ENCODE measurements around the gene HOXB9.

The HOXB9 gene

DNA sequence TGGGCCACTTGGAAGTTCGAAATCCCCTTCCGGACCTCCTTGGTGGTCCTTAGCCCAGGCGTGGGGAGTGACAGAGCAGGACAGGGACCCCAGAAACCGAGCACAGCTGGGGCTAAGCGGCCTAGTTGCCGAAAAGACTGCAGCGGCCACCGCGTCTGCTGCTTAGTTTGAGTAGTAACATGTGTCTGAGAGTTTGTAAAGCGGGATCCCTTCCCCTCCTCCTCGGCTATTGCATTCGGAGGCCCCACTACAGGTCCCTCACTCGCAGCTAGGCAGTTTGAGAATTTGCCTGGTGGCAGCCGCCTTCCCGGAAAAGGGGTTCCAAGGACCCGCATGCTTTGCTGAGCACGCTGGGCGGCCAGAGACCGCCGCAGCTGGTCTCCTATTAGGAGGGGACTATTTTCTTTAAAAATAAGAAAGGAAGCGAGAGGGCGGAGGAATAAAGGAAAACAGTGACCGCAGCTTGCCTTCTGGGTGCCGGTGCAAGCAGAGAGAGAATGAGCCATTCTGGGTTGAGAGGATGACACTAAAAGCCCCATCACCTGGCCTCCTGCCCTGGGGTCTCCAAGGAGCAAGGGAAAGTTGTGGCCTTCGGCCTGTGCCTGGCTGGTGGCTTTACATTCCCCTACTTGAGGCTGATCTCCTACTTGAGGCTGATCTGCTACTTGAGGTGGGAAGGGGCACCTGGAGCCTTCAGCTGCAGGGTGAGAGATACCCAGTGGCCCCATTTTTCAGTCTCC is 31.4 kb downstream of the HOXB9 start:
- DNase-seq = no peak

DNA sequence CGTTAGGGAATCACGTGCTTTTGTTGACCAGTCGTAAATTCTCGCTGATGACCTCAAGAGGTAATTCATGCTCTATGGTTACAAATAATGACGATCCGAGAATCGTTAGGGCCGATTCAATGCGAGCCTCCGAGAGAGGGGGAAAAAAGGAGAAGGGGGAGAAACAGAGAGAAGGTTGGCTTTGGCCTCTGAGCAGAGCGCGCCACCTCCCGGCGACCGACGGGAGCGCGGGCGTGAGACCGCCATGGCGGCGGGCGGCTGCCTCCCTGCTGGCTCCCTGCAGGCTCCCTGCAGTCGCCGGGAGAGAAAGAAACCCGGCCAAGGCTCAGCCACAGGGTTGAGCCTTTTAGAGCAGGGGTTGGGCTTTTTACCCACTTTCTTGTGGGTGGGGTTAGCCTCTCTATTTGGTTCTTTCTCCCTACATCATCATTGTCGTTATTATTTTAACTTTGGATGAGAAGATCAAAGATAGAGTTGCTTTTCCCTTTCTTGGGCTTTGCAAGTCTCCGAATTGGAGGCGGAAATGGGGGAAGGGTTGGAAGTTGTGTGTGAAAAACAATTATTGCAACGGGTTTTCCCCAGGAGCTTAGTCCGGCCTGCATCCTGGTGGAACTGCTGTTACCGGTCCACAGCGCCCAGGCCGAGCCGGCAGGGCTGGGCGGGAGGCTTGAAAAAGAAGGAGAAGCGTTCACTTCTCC is 32.2 kb downstream of the HOXB9 start:
- DNase-seq = peak; percentile 77

DNA sequence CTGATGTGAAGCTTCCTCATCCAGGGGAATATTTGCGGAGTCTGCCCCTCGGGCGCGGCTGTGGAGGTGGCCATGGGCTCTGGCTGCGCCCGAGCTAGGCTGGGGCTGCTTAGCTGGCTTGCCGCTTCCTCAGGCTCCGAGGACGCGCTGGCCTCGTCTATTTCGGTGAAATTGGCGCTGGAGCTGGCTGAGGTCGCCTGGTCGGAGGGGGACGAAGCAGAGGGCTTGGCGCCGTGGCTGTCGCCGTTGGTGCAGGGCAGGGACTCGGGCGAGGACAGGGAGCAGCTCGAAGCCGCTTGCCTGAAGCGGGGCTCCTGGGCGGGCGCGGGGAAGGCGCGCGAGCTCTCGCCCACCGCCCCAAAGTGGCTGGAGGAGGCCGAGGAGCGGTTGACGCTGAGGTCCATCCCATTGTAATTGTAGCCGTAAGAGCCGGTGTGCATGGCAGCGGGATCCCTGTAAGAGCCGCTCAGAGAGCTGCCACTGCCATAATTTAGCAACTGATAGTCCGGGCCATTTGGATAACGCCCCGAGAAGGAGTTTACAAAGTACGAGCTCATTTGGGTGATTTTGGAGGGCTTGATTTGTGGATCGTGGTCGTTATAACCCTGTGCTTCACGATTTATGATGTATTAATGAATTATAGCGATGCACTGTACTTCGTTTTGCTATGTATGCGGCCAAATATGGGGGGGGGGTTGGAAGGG is 32.9 kb downstream of the HOXB9 start, which contains the start of gene HOXB5:
Gene HOXB5 (minus strand): TSS at position 654 of the 704 bp plus-strand sequence. CDS start 97 bp downstream, at position 557.
- no peak for DNase-seq

DNA sequence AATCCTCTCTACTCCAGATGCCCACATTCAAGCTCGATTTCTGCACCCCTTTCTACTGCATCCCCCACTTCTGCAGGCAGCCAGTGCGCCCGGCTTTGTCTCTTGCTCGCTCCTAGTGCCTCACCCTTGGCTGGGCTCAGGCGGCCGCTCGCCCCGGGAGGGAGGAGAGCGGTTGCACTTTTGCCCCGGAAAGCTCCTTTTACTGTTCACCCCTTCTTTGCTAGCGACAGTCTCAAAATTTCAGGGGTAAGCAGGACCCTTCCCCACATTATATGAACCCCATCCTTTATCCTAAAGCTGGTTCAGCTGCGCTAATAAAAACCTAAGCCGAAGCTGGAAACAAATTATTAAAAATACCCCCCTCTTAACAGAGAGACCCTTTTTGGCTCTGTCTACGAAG is 33.6 kb downstream of the HOXB9 start:
- DNase-seq = no peak

DNA sequence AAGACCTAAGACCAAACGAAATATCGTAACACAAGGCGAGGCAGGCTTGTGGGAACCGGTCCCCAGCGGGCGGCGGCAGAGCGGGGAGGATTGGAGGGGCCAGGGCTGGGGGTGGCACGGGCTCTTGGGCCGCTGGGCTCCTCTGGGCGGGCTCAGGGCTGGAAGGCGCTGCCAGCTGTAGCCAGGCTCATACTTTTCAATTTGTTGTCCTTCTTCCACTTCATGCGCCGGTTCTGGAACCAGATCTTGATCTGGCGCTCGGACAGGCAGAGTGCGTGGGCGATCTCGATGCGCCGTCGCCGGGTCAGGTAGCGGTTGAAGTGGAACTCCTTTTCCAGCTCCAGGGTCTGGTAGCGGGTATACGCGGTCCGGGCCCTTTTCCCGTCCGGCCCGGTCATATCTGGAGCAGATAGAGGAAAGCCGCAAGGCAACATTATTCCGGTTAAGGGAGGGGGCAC is 34.1 kb downstream of the HOXB9 start:
- no peak for DNase-seq

DNA sequence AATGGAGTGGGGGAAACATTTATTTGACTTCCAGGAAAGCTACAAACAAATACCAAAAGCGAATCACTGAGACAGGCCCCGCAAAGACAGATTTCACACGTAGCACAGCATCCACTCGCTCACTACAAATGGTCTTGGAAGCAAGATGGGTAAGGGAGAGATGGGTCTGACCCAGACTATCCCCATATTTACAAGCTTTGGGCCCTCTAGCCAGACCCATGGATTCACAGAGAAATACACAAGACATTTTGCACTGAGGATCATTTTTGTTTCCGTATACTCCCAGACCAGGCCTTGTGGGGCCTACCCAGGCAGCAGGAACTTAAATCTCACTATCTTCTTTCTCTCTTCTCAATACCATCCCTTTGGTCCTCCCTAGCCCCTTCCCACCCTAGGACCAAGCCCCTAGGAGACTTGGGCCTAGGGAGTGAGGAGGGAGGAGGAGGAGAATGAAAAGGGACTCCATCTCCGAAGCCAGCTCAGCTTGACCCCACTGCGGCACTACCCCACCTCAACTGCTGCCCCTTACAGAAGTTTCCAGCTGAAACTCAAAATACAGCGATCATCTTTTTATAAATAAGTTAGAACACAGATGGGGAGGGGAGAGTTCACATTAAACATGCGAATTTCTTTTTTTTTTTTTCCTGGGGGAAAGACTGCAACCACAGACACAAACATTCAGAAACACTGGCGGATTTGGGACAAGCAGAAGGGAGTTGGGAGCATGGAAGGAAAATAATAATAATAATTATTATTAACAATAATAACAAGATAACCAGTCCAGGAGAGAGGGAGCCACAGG is 34.7 kb downstream of the HOXB9 start:
- no peak for DNase-seq

DNA sequence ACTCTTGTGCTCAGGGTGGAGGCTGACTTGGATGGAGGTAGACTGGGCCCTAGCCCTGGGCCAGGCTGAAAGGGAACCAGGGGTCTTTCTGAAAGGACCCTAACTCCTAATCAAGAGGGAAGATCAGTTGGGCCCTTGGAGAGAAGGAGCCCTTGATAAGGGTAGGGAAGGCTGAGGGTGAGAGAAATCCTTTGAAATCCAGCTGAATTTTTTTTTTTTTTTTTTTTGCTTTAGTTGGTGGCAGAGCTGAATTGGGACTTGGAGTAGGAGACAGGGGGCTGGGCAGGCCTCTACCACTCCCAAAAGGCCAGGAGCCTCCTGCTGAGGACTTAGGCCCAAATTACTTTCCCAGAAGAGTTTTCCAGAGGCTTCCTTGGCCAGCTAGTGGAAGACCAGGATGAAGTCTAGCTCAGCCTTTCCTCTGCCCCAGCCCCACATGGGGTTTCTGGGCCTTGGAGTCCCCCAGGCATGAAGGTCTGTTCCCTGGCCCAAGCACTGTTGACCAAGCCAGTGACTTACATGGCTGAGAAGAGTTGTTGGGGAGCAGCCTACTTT is 35.5 kb downstream of the HOXB9 start:
- no peak for DNase-seq

DNA sequence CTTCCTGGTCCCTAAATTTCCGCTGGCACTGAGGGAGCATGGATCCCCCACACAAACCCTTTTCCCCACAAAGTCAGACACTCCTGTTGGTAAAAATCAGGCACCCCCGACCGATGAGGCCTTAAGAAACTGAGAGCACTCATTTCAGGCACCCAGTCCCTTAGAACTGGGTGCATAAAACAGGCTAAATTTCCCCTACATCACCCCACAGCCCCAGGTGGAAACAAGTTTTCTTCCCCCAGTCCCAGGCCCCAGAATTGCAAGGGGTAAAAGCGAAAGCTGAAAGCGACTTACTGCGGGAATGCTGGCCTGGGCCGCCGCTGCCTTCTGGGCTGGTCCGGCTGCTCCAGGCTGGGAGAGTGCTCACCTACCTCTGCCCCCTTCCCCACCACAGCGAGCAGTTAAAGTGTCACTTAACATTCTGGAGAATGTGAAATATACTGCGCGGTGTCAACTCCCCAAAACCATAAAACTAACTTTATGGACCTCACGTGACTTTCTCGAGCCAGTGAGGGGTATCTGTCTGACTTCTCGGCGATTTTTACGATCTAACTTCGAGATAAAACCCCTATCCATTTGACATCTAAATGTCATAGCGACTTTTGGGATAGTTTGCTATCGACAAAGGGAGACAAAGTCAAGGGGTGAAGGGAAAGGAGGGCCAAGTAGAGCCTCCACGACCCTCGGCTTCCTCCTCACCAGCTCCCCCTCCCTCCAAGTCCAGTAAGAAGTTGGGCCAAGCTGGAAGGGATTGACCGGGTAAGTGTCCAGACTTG is 36.1 kb downstream of the HOXB9 start, which contains the start of gene HOXB3:
Gene HOXB3 (minus strand): TSS at position 411 of the 776 bp plus-strand sequence. CDS start 37,767 bp downstream, outside the sequence.
- no peak for DNase-seq

DNA sequence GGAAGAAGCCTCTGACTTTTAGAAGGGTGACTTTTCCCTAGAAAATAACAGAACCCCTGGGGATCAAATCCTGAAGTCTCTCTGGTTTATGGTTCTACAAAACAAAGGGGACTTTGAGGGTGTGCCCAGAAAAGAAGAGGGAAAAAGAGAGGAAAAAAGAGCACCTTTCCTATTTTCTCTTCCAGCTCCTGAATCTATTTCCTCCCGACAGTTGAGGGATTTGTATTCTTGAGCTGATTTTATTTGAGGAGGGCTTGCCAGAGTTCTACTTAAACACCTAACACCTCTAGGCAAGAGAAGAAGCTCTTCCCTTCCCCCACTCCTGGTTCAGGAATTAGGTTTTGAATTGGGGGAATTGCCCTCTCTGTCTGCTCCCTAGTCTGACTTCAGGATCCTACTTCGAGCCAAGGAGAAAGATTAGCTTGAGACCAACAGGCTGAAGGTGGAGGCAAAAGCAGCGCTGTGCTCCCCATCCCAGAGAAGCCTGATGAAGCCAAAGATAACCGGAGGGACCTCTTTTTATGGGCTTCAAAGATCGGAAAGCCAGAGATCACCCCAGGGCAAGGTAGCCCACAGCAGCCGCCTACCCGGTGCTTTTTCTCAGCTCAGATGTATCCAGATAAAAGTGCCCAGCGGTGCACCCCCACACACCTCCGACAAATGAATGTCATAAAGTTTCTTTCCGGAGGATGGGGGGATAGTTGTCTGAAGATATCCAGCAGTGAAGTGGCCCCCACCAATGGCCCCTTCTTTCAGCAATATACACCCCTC is 36.9 kb downstream of the HOXB9 start:
- no peak for DNase-seq

DNA sequence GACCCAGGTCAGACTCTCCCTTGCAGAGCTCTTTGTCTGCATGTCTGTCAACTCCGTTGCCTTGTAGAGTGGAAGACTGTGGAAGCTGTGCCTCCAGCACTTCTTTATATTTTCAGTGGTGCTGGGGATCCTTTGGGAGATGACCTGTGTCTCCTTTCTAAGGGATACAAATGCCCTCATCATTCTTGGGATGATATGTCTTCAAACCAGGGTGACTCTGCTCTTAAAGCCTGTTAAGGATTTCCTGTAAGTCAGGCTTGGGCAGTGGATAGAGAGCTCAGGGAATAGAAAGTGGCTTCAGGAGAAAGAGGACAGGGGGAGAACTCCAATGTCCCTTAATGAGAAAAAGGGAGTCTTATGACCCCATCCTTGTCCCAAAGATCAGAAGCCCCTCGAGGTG is 37.6 kb downstream of the HOXB9 start:
- DNase-seq = no peak

DNA sequence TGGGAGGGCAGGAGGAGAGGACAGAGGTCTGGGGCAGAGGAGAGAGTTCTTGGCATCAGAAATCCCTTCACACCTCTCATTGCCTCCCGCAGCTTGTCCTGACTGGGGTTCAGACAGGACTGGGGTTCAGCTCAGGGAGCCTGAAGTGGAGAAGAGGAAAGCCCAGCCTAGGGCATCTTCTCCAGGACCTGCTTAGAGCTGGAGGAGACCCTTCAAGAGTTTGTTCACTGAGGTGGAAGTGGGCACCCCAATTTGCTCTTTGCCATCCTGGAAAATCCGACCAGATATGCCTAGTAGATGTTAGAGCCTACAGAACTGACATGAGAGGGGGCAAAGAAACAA is 38.1 kb downstream of the HOXB9 start:
- DNase-seq = no peak

DNA sequence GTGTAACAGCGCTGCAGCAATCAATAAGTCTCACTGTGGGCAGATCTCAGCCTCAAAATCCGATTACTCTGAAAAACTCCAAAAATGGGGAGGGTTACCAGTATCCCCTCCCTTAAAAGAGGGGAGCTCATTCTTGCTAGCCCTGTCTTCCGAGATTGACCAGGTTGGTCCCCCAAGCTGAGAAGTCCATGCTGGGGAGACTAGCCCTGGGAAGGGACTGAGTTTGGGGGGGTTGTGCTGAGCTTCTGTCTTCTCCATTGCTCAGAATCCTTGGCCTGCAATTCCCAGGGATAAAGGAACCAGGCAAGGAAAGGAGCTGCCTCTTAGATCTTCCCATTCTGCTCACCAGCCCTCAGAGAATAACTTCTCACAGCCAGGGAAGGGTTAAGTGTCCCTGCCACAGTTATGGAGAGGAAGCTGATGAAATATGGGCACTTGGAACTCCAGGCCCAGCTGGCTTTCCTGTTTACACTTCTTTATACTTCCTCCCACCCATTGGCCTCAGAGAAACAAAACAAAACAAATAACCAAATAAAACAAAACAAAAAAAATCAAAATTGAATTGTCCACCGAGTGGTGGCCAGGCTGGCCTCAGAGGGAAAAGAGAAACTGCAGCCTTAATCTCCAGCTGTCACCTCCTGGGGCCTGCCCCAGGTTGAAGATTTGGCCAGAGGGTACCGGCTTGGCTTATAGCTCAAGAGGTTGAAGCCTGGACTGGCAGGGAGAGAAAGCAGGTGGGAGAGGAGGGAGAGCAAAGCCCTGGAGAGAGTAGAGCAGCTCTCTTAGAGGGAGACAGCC is 38.7 kb downstream of the HOXB9 start:
- no peak for DNase-seq

DNA sequence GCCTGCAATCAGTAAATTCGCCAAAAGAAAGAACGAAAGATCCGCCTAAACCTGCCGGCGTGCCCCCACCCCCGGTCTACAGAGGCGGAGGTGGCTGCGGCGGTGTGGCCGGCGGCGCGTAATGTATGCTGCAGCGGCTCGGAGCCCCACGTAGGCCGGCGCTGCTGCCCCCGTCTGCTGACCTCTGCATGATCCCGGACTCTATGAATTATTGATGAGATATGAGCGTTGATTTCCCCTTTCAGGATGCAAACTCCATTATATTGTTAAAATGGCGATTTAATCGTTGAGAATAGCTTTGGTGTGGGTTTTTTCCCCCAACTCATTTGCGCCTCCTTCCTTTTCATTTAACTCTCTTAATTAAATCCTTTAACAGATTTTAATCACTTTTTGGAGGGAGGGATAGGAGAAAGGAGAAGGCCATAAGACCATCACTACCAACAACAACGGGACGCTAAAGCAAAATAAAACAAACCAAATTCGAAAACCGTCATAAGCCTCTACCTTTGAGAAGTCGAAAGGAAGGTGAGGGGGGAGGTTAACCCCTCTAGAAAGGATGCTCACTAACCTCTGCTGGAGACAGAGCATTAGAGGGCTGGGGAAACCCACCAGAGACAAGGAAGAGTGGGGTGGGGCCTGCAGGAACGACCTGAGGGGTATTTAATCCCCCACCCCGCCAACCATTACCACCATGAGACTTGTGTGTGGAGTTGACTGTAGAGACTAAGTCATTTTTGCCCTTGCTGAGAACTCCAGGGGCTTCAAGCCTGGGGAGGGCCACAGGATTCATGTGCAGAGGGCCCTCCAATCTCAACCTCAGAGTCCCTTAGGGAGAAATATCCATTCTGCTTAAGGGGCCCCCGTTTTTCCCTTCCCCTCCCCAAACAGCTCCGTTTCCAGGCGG is 39.6 kb downstream of the HOXB9 start:
- DNase-seq = no peak

DNA sequence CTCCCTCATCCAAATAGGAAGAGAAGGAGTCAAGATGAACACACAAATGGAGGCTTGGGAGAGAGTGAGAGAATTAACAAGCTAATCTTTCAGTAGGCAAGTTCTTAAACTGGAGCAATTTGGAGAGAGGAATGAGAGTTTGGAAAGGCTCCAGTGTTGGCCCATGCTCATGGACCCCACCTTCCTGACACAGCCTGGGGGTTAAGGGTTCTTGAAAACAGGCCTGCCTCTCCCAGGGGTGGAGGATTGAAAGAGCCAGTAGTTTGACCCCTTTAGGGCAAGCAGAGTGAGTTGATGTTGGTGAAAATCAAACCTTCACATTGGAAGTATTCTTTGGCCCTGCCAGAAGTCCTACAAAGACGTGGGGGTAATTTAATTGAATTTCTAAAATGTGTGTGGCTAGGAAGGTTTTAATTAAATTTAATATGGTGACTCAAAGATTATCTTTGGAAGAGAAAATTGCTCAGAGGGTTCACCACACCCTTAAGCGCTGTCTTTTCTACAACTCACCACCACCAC is 41.9 kb downstream of the HOXB9 start:
- no peak for DNase-seq

DNA sequence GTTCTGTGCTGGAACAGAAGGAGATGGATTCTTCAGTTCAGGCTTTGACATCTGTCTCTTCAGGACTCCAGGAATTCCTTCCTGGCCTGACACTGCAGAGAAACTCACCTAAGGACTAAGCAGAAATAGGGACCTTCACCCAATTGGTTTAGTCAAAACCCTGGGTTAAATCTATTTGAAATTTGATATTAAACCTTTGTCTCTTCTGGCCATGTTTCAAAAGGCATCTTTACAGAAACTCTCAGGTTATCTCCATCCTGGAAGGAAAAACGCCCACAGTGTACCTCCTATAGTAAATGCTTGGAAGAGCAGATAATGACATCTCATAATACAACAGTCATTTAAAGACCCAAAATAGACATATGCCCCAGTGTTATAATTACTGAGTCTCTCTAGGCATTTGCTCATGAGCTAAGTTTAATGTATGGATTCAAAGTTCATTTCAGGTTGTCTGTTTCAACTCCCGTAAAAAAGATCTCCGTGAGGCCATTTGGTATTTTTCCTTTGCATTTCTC is 42.4 kb downstream of the HOXB9 start:
- DNase-seq = no peak

DNA sequence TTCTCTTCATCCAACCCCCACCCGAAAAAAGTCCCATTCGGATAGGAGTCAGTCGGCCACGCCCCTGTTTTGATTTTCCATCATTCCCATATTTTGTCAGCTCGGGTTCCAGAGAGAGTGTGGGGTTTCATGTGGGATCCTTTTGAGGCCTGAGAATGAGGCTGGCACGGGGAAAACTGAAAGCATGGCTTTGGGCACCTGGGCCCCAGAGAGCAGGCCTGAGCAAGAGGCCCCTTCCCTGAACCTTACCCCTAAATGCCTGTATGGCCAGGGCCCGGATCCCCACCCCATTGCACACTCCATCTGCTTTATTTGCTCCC is 43.4 kb downstream of the HOXB9 start:
- DNase-seq = no peak

DNA sequence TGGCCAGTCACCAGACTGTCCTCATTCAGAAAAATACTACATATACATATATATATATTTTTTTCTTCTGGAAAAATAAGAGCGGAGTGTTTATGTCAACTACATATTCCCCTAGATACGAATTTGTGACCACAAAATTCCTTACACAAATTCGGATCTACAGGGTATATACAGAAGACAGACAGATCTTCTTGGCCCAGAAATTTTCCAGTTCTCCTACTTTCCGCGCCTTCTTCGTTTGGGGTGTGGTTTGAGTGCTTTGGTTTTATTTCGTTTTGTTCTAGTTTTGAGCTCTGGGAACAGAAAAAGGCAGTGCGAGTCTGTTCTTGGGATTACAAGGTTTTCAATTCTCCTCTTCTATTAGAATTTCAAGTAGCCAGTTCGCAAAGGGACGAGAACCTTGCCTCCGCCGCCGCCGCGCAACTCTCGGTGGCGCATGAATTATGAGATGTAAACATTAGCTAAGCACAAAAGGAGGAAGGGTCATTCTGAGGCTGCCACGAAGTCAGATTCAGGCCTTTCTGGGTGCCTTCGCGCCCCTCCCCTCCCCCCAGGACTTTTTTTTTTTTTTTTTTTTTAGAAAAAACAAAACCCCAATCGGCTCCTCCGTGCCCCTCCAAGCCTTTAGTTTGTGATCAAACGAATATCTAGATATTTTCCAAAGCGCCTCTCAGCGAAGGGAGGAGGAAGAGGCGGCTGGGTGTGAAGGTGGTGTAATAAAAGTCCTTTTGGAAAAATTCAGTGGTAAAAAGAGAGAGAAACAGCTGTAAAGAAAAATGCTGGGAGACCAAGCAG is 46.2 kb downstream of the HOXB9 start:
- no peak for DNase-seq

DNA sequence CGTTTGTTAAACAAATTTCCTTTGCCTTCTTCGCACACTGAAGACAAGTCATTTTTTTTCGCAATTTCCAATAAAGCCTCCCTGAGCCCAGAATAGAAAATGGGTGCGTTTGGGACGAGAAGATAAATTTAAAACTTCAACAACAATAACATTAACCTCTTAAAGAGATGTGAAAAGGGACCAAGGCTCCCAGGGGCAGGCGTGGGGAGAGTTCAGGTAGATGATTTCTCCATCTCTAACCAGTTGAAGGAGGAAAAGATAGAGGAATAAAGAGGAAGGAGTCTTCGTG is 46.7 kb downstream of the HOXB9 start:
- DNase-seq = no peak
